ENCODE data around the gene ABCG1. TPM values are rescaled to one million over a fixed set of nuclear protein-coding genes. Genes with fewer than 3 reads are reported as not detected.

ABCG1 gene
- total RNA-seq, 1 experiment from 2014 or later = not detected

- H3K36me3 ChIP-seq (ENCODE audit: control insufficient read depth, insufficient read depth, low read length) = no peaks in the 10 kb centered on the region
- DNase-seq = no peak
- BruUV-seq (replicated peaks) = no TSS peak
- no peaks in the 10 kb centered on the region for H3K36me3 Mint-ChIP-seq (ENCODE audit: insufficient read depth, unreplicated experiment)
- no peaks in the 10 kb centered on the region for H3K9me3 ChIP-seq
- no peaks in the 10 kb centered on the region for H3K4me1 ChIP-seq
- ChIA-PET CTCF (interaction anchor here (1.6 kb wide), 1 partner anchor 28 kb away, joined by 3 read pairs; no protein-coding TSS in a partner anchor), POLR2A (no interaction called here)
- peaks cover 12% of the 10 kb centered on the region for H3K27me3 Mint-ChIP-seq (ENCODE audit: insufficient read depth, unreplicated experiment)
- intact Hi-C loops (cut with micrococcal nuclease; ENCODE audit: unreplicated experiment) = no loop called here
- no peaks in the 10 kb centered on the region for H3K9me3 Mint-ChIP-seq (ENCODE audit: unreplicated experiment)
- H3K27me3 ChIP-seq (replicated peaks; ENCODE audit: control insufficient read depth, insufficient read depth, low read length) = no peaks in the 10 kb centered on the region; the same call in 1 of the 2 replicates
- TF ChIP-seq, protein P1, sequence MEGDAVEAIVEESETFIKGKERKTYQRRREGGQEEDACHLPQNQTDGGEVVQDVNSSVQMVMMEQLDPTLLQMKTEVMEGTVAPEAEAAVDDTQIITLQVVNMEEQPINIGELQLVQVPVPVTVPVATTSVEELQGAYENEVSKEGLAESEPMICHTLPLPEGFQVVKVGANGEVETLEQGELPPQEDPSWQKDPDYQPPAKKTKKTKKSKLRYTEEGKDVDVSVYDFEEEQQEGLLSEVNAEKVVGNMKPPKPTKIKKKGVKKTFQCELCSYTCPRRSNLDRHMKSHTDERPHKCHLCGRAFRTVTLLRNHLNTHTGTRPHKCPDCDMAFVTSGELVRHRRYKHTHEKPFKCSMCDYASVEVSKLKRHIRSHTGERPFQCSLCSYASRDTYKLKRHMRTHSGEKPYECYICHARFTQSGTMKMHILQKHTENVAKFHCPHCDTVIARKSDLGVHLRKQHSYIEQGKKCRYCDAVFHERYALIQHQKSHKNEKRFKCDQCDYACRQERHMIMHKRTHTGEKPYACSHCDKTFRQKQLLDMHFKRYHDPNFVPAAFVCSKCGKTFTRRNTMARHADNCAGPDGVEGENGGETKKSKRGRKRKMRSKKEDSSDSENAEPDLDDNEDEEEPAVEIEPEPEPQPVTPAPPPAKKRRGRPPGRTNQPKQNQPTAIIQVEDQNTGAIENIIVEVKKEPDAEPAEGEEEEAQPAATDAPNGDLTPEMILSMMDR (IDR thresholded peaks at IDR 0.05; ENCODE audit: insufficient read depth in 1 of 2, low read depth in 1 of 2, low read length in 1 of 2, severe bottlenecking in 1 of 2, unreplicated experiment in 1 of 2) = no peak
- no peak overlapping the region for H3K4me3 Mint-ChIP-seq (ENCODE audit: unreplicated experiment)
- no peak overlapping the region for H3K27ac Mint-ChIP-seq (ENCODE audit: unreplicated experiment)
- H3K4me1 Mint-ChIP-seq (ENCODE audit: low read depth, unreplicated experiment) = no peaks in the 10 kb centered on the region
- no peak overlapping the region for H3K4me3 ChIP-seq (ENCODE audit: low read depth, low read length)
These were observed 27.0 kb upstream of the ABCG1 start for GRCh38 chr21:42191696-42192595.

GRCh38 chr21:42193131-42193671 is 25.7 kb upstream of the ABCG1 start:
- POLR2A ChIA-PET = no interaction called here

GRCh38 chr21:42193721-42194120 is 25.2 kb upstream of the ABCG1 start:
- TF ChIP-seq, protein P1 (IDR thresholded peaks at IDR 0.05; ENCODE audit: insufficient read depth in 1 of 2, low read depth in 1 of 2, low read length in 1 of 2, severe bottlenecking in 1 of 2, unreplicated experiment in 1 of 2) = no peak
- BruUV-seq (replicated peaks) = no TSS peak
- Mint-ChIP-seq H3K36me3 (ENCODE audit: insufficient read depth, unreplicated experiment) (no peaks in the 10 kb centered on the region), H3K9me3 (ENCODE audit: unreplicated experiment) (no peaks in the 10 kb centered on the region), H3K4me1 (ENCODE audit: low read depth, unreplicated experiment) (no peaks in the 10 kb centered on the region), H3K27ac (ENCODE audit: unreplicated experiment) (no peak overlapping the region), H3K4me3 (ENCODE audit: unreplicated experiment) (no peak overlapping the region), H3K27me3 (ENCODE audit: insufficient read depth, unreplicated experiment) (peaks cover 12% of the 10 kb centered on the region)
- intact Hi-C loops (cut with micrococcal nuclease; ENCODE audit: unreplicated experiment) = no loop called here
- DNase-seq = no peak
- ChIA-PET POLR2A (no interaction called here), CTCF (no interaction called here)
- Histone ChIP-seq H3K4me1 (no peaks in the 10 kb centered on the region), H3K9me3 (no peaks in the 10 kb centered on the region), H3K36me3 (ENCODE audit: control insufficient read depth, insufficient read depth, low read length) (no peaks in the 10 kb centered on the region), H3K4me3 (ENCODE audit: low read depth, low read length) (no peak overlapping the region), H3K27me3 (replicated peaks; ENCODE audit: control insufficient read depth, insufficient read depth, low read length) (no peaks in the 10 kb centered on the region; the same call in none of the 2 replicates)

More at GRCh38 chr21:42193131-42193671, 25.7 kb upstream of the ABCG1 start:
- Mint-ChIP-seq H3K4me3 (ENCODE audit: unreplicated experiment) (no peak overlapping the region), H3K27me3 (ENCODE audit: insufficient read depth, unreplicated experiment) (peaks cover 12% of the 10 kb centered on the region), H3K36me3 (ENCODE audit: insufficient read depth, unreplicated experiment) (no peaks in the 10 kb centered on the region), H3K9me3 (ENCODE audit: unreplicated experiment) (no peaks in the 10 kb centered on the region), H3K27ac (ENCODE audit: unreplicated experiment) (no peak overlapping the region), H3K4me1 (ENCODE audit: low read depth, unreplicated experiment) (no peaks in the 10 kb centered on the region)
- no peak for DNase-seq
- Histone ChIP-seq H3K4me1 (no peaks in the 10 kb centered on the region), H3K27me3 (replicated peaks; ENCODE audit: control insufficient read depth, insufficient read depth, low read length) (no peaks in the 10 kb centered on the region; the same call in none of the 2 replicates), H3K9me3 (no peaks in the 10 kb centered on the region), H3K4me3 (ENCODE audit: low read depth, low read length) (no peak overlapping the region), H3K36me3 (ENCODE audit: control insufficient read depth, insufficient read depth, low read length) (no peaks in the 10 kb centered on the region)
- TF ChIP-seq, protein P1 (IDR thresholded peaks at IDR 0.05; ENCODE audit: insufficient read depth in 1 of 2, low read depth in 1 of 2, low read length in 1 of 2, severe bottlenecking in 1 of 2, unreplicated experiment in 1 of 2) = no peak
- intact Hi-C loops (cut with micrococcal nuclease; ENCODE audit: unreplicated experiment) = no loop called here
- no TSS peak for BruUV-seq (replicated peaks)
- CTCF ChIA-PET = interaction anchor here (1.6 kb wide), 1 partner anchor 29 kb away, joined by 3 read pairs; no protein-coding TSS in a partner anchor

Measured in Caco-2 (cell line).